Endometrial microvascular endothelial cells (primary cell): ENCODE data around the gene KRT33B. TPM values are rescaled to one million over a fixed set of nuclear protein-coding genes. Genes with fewer than 3 reads are reported as not detected.
"Not testable (repeated sequence)": the region's sequence is repeated elsewhere in the genome, so short reads cannot be mapped to it uniquely, and the experiment has no call there.

Experiments
- in situ Hi-C: cut with HindIII; loops from 2 replicates; pipeline ENCODE4 v1.10.0; 2017; ENCODE audit warnings: low sequenced_read_pairs, low pct_unique_long_range_greater_than_20kb; ENCODE audit errors: inconsistent ontology term
- total RNA-seq: library from RNA; depleted of rRNA; stranded (reverse); fragments of >200 nt; gene quantifications from one replicate; pipeline ENCODE4 v1.2.3, GENCODE V29; 2015; ENCODE audit errors: inconsistent ontology term

KRT33B gene
- total RNA-seq, 1 donor from 2014 or later = not detected

- in situ Hi-C loops = no loop called here
Measured at GRCh38 chr17:41352597-41353366, 16.8 kb downstream of the KRT33B start.

GRCh38 chr17:41351177-41351576 lies 18.4 kb downstream of the KRT33B start:
- in situ Hi-C loops = no loop called here

GRCh38 chr17:41350381-41350878 lies 19.2 kb downstream of the KRT33B start, which contains the start of gene KRT33A:
Gene KRT33A (minus strand): TSS chr17:41350828. CDS start chr17:41350767, 61 bp downstream.
- in situ Hi-C loops = not testable (repeated sequence)

GRCh38 chr17:41347869-41348760 lies 21.5 kb downstream of the KRT33B start:
- in situ Hi-C loops = no loop called here

GRCh38 chr17:41346421-41346820 lies 23.2 kb downstream of the KRT33B start:
- in situ Hi-C loops = not testable (repeated sequence)

- in situ Hi-C loops = no loop called here
Measured at GRCh38 chr17:41345992-41346391, 23.6 kb downstream of the KRT33B start.

- in situ Hi-C loops = no loop called here
Measured at GRCh38 chr17:41343029-41343428, 26.6 kb downstream of the KRT33B start.

GRCh38 chr17:41340934-41341861 lies 28.4 kb downstream of the KRT33B start:
- in situ Hi-C loops = no loop called here

GRCh38 chr17:41340494-41340893 lies 29.1 kb downstream of the KRT33B start:
- in situ Hi-C loops = no loop called here

- in situ Hi-C loops = no loop called here
Measured at GRCh38 chr17:41339571-41340172, 29.9 kb downstream of the KRT33B start.

- in situ Hi-C loops = no loop called here
Measured at GRCh38 chr17:41338961-41339485, 30.6 kb downstream of the KRT33B start.

- in situ Hi-C loops = no loop called here
Measured at GRCh38 chr17:41335747-41336146, 33.9 kb downstream of the KRT33B start.

GRCh38 chr17:41334385-41335305 lies 35.0 kb downstream of the KRT33B start:
- in situ Hi-C loops = no loop called here

- in situ Hi-C loops = no loop called here
Measured at GRCh38 chr17:41333836-41334235, 35.8 kb downstream of the KRT33B start.

GRCh38 chr17:41333098-41333497 lies 36.5 kb downstream of the KRT33B start:
- in situ Hi-C loops = no loop called here

GRCh38 chr17:41332239-41332638 lies 37.4 kb downstream of the KRT33B start:
- in situ Hi-C loops = no loop called here

GRCh38 chr17:41331606-41332005 lies 38.0 kb downstream of the KRT33B start:
- in situ Hi-C loops = no loop called here
